ENCODE data around the gene FAM184A. TPM values are rescaled to one million over a fixed set of nuclear protein-coding genes. Genes with fewer than 3 reads are reported as not detected.

The FAM184A gene
- polyA plus RNA-seq, 1 experiment = not detected

- TF ChIP-seq, protein P1, sequence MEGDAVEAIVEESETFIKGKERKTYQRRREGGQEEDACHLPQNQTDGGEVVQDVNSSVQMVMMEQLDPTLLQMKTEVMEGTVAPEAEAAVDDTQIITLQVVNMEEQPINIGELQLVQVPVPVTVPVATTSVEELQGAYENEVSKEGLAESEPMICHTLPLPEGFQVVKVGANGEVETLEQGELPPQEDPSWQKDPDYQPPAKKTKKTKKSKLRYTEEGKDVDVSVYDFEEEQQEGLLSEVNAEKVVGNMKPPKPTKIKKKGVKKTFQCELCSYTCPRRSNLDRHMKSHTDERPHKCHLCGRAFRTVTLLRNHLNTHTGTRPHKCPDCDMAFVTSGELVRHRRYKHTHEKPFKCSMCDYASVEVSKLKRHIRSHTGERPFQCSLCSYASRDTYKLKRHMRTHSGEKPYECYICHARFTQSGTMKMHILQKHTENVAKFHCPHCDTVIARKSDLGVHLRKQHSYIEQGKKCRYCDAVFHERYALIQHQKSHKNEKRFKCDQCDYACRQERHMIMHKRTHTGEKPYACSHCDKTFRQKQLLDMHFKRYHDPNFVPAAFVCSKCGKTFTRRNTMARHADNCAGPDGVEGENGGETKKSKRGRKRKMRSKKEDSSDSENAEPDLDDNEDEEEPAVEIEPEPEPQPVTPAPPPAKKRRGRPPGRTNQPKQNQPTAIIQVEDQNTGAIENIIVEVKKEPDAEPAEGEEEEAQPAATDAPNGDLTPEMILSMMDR (IDR thresholded peaks at IDR 0.05; ENCODE audit: insufficient read depth, low read depth, low read length) = no peak
- H3K4me3 ChIP-seq (ENCODE audit: low read depth, low read length) = no peak overlapping the region
- ChIA-PET CTCF (no interaction called here), POLR2A (no interaction called here)
- no peak for DNase-seq (ENCODE audit: low read depth)
- peaks cover 8% of the 10 kb centered on the region for H3K36me3 ChIP-seq (ENCODE audit: control insufficient read depth, insufficient read depth, low read length)
- no peaks in the 10 kb centered on the region for H3K27me3 ChIP-seq (ENCODE audit: control insufficient read depth, insufficient read depth, low read length)
Observed at GRCh38 chr6:118921084-118921483, 157.4 kb downstream of the FAM184A start.

- CTCF ChIA-PET = no interaction called here
- no peak for DNase-seq (ENCODE audit: low read depth)
Observed at GRCh38 chr6:118918329-118918725, 160.1 kb downstream of the FAM184A start.

GRCh38 chr6:118917546-118918328, 160.7 kb downstream of the FAM184A start:
- TF ChIP-seq, protein P1 (IDR thresholded peaks at IDR 0.05; ENCODE audit: insufficient read depth, low read depth, low read length) = no peak

More at GRCh38 chr6:118918329-118918725, 160.1 kb downstream of the FAM184A start:
- Histone ChIP-seq H3K4me3 (ENCODE audit: low read depth, low read length) (no peak overlapping the region), H3K36me3 (ENCODE audit: control insufficient read depth, insufficient read depth, low read length) (peaks cover 8% of the 10 kb centered on the region), H3K27me3 (ENCODE audit: control insufficient read depth, insufficient read depth, low read length) (no peaks in the 10 kb centered on the region)
- TF ChIP-seq, protein P1 (IDR thresholded peaks at IDR 0.05; ENCODE audit: insufficient read depth, low read depth, low read length) = no peak
- POLR2A ChIA-PET = no interaction called here

GRCh38 chr6:118914598-118914997, 163.9 kb downstream of the FAM184A start:
- H3K27me3 ChIP-seq (ENCODE audit: control insufficient read depth, insufficient read depth, low read length) = no peaks in the 10 kb centered on the region
- no peak overlapping the region for H3K4me3 ChIP-seq (ENCODE audit: low read depth, low read length)
- peaks cover 4% of the 10 kb centered on the region for H3K36me3 ChIP-seq (ENCODE audit: control insufficient read depth, insufficient read depth, low read length)
- ChIA-PET POLR2A (no interaction called here), CTCF (interaction anchor here (0.6 kb wide), 1 partner anchor 1364 kb away, joined by 3 read pairs; no protein-coding TSS in a partner anchor)
- TF ChIP-seq, protein P1 (IDR thresholded peaks at IDR 0.05; ENCODE audit: insufficient read depth, low read depth, low read length) = no peak
- DNase-seq (ENCODE audit: low read depth) = no peak

More at GRCh38 chr6:118917546-118918328, 160.7 kb downstream of the FAM184A start:
- H3K27me3 ChIP-seq (ENCODE audit: control insufficient read depth, insufficient read depth, low read length) = no peaks in the 10 kb centered on the region
- POLR2A ChIA-PET = no interaction called here
- H3K4me3 ChIP-seq (ENCODE audit: low read depth, low read length) = no peak overlapping the region
- H3K36me3 ChIP-seq (ENCODE audit: control insufficient read depth, insufficient read depth, low read length) = peaks cover 6% of the 10 kb centered on the region
- CTCF ChIA-PET = no interaction called here
- DNase-seq (ENCODE audit: low read depth) = no peak

- ChIA-PET POLR2A (no interaction called here), CTCF (interaction anchor here (0.9 to 1.5 kb wide), 3 partner anchors 12 to 49 kb away, joined by 3 to 4 read pairs (median 3); no protein-coding TSS in a partner anchor)
- H3K4me3 ChIP-seq (ENCODE audit: low read depth, low read length) = no peak overlapping the region
- H3K27me3 ChIP-seq (ENCODE audit: control insufficient read depth, insufficient read depth, low read length) = no peaks in the 10 kb centered on the region
- H3K36me3 ChIP-seq (ENCODE audit: control insufficient read depth, insufficient read depth, low read length) = peaks cover 4% of the 10 kb centered on the region
- TF ChIP-seq, protein P1 (IDR thresholded peaks at IDR 0.05; ENCODE audit: insufficient read depth, low read depth, low read length) = no peak
- DNase-seq (ENCODE audit: low read depth) = no peak
Observed at GRCh38 chr6:118913161-118913560, 165.3 kb downstream of the FAM184A start.
